IMR-90 (cell line): ENCODE measurements around the gene GRHL3. TPM values are rescaled to one million over a fixed set of nuclear protein-coding genes. Genes with fewer than 3 reads are reported as not detected.

Experiments used
- ATAC-seq: fragments of 200-7000 bp; cut with Tn5 transposase; 2 replicates; pipeline ENCODE4 v1.9.1; 2020; ENCODE audit warnings: low read depth, mild to moderate bottlenecking, moderate library complexity
- BruUV-seq: library from RNA; stranded (reverse); fragments of 400-500 nt; replicated peaks from 2 replicates; lab custom pipeline; 2021; lab: Mats Ljungman, UMichigan
- CTCF ChIA-PET: fragments of 300-600 bp; formaldehyde crosslinking; extraction: SDS; loops from one replicate; lab custom pipeline; 2021; ENCODE audit warnings: antibody characterized with exemption; lab: Yijun Ruan, JAX
- POLR2A ChIA-PET: fragments of 300-600 bp; sonication (Branson Sonifier 250); formaldehyde crosslinking; loops from one replicate; lab custom pipeline; 2022; ENCODE audit warnings: antibody characterized with exemption; ENCODE audit not compliant: unreplicated experiment; lab: Charles Lee
- DNase-seq: peaks from one replicate; pipeline ENCODE4 v3.0.0; 2013
- H2AFZ ChIP-seq: replicated peaks from 2 replicates; pipeline ENCODE3; 2013; ENCODE audit warnings: low read length, mild to moderate bottlenecking; ENCODE audit not compliant: poor library complexity
- H2AK5ac ChIP-seq: 2 replicates; pipeline ENCODE4 v1.6.1; 2013; ENCODE audit warnings: low read depth, low read length, inconsistent platforms
- H2AK9ac ChIP-seq: replicated peaks from 2 replicates; pipeline ENCODE3; 2013; ENCODE audit warnings: mild to moderate bottlenecking, low read depth, low read length, moderate library complexity; ENCODE audit not compliant: poor library complexity
- H2BK120ac ChIP-seq: 2 replicates; pipeline ENCODE4 v1.6.1; 2013; ENCODE audit warnings: low read depth, low read length, inconsistent platforms
- H2BK15ac ChIP-seq: 3 replicates; pipeline ENCODE4 v1.6.1; 2013; ENCODE audit warnings: low read depth, low read length, inconsistent platforms
- H2BK20ac ChIP-seq: 2 replicates; pipeline ENCODE4 v1.6.1; 2013; ENCODE audit warnings: low read depth, mild to moderate bottlenecking, inconsistent platforms, low read length, moderate library complexity
- H2BK5ac ChIP-seq: 2 replicates; pipeline ENCODE4 v1.6.1; 2013; ENCODE audit warnings: mild to moderate bottlenecking, low read depth, low read length, inconsistent platforms; ENCODE audit not compliant: poor library complexity, severe bottlenecking
- H3K14ac ChIP-seq: replicated peaks from 2 replicates; pipeline ENCODE4 v1.6.1; 2013; ENCODE audit warnings: low read depth, low read length, inconsistent platforms
- H3K18ac ChIP-seq: 2 replicates; pipeline ENCODE4 v1.6.1; 2013; ENCODE audit warnings: low read depth, low read length, control low read depth
- H3K23ac ChIP-seq: 2 replicates; pipeline ENCODE4 v1.6.1; 2013; ENCODE audit warnings: low read depth, low read length, inconsistent platforms
- H3K27ac ChIP-seq: 2 replicates; pipeline ENCODE4 v1.5.1; 2013; ENCODE audit warnings: mild to moderate bottlenecking, control low read depth, low read length; ENCODE audit not compliant: insufficient read depth
- H3K27me3 ChIP-seq: 2 replicates; pipeline ENCODE4 v1.6.1; 2013; ENCODE audit warnings: low read length; ENCODE audit not compliant: control insufficient read depth, insufficient read depth
- H3K36me3 ChIP-seq: 2 replicates; pipeline ENCODE4 v1.6.1; 2013; ENCODE audit warnings: low read length, mixed read lengths; ENCODE audit not compliant: control insufficient read depth, insufficient read depth
- H3K4ac ChIP-seq: 2 replicates; pipeline ENCODE4 v1.6.1; 2013; ENCODE audit warnings: low read depth, low read length, inconsistent platforms
- H3K4me1 ChIP-seq: 2 replicates; pipeline ENCODE4 v1.6.1; 2013; ENCODE audit warnings: low read length, mixed read lengths; ENCODE audit not compliant: control insufficient read depth, insufficient read depth
- H3K4me2 ChIP-seq: 2 replicates; pipeline ENCODE4 v1.6.1; 2013; ENCODE audit warnings: low read depth, mild to moderate bottlenecking, control low read depth, low read length, moderate library complexity
- H3K4me3 ChIP-seq: 2 replicates; pipeline ENCODE4 v1.5.1; 2013; ENCODE audit warnings: low read depth, mild to moderate bottlenecking, control low read depth, low read length, moderate library complexity; ENCODE audit not compliant: insufficient read depth
- H3K56ac ChIP-seq: 2 replicates; pipeline ENCODE4 v1.6.1; 2013; ENCODE audit warnings: low read length, inconsistent platforms; ENCODE audit not compliant: insufficient read depth; ENCODE audit errors: extremely low read depth
- H3K79me1 ChIP-seq, 2 experiments: 2 replicates each; pipeline ENCODE4 v1.6.1; 2013; ENCODE audit warnings: low read length in 2 of 2, inconsistent platforms in 1 of 2, low read depth in 1 of 2
- H3K9ac ChIP-seq: 2 replicates; pipeline ENCODE4 v1.6.1; 2013; ENCODE audit warnings: low read depth, low read length, control low read depth
- H3K9me1 ChIP-seq: 2 replicates; pipeline ENCODE4 v1.6.1; 2013; ENCODE audit warnings: low read length, inconsistent platforms; ENCODE audit not compliant: insufficient read depth
- H3K9me3 ChIP-seq: 2 replicates; pipeline ENCODE4 v1.6.1; 2013; ENCODE audit warnings: low read length; ENCODE audit not compliant: control insufficient read depth, insufficient read depth
- H4K20me1 ChIP-seq: 2 replicates; pipeline ENCODE4 v1.6.1; 2013; ENCODE audit warnings: low read length, inconsistent platforms; ENCODE audit not compliant: insufficient read depth
- H4K5ac ChIP-seq: 2 replicates; pipeline ENCODE4 v1.6.1; 2013; ENCODE audit warnings: mild to moderate bottlenecking, low read depth, low read length, control low read depth
- H4K8ac ChIP-seq, 2 experiments: 2 replicates each; pipeline ENCODE4 v1.6.1; 2013; ENCODE audit warnings: low read depth in 2 of 2, low read length in 2 of 2, control low read depth in 1 of 2, inconsistent platforms in 1 of 2
- H4K91ac ChIP-seq: 2 replicates; pipeline ENCODE4 v1.6.1; 2013; ENCODE audit warnings: low read depth, low read length, inconsistent platforms; ENCODE audit not compliant: insufficient read depth
- BHLHE40 ChIP-seq: fragments of 150-350 bp; IDR thresholded peaks from 2 replicates; pipeline ENCODE4 v1.6.1; 2016; ENCODE audit warnings: mild to moderate bottlenecking, low read depth, low read length
- CEBPB ChIP-seq: IDR thresholded peaks from 2 replicates; pipeline ENCODE4 v1.6.1; 2012; ENCODE audit warnings: low read depth, low read length, improper control_type of control experiment
- CHD1 ChIP-seq: IDR thresholded peaks from 2 replicates; pipeline ENCODE4 v1.6.1; 2012; ENCODE audit warnings: low read depth, low read length, improper control_type of control experiment
- CTCF ChIP-seq: conservative IDR thresholded peaks from 2 replicates; pipeline ENCODE4 v1.5.1; 2012; ENCODE audit warnings: mild to moderate bottlenecking, low read depth, low read length, improper control_type of control experiment
- FOS ChIP-seq: fragments of 150-350 bp; IDR thresholded peaks from 2 replicates; pipeline ENCODE4 v1.6.1; 2016; ENCODE audit warnings: low read depth, low read length
- MAFK ChIP-seq: IDR thresholded peaks from 2 replicates; pipeline ENCODE4 v1.6.1; 2012; ENCODE audit warnings: low read depth, low read length, improper control_type of control experiment
- MAZ ChIP-seq: IDR thresholded peaks from 2 replicates; pipeline ENCODE4 v1.6.1; 2012; ENCODE audit warnings: low read depth, mild to moderate bottlenecking, low read length, improper control_type of control experiment, moderate library complexity, borderline replicate concordance
- MXI1 ChIP-seq: IDR thresholded peaks from 2 replicates; pipeline ENCODE4 v1.6.1; 2012; ENCODE audit warnings: low read depth, mild to moderate bottlenecking, low read length, moderate library complexity, borderline replicate concordance
- NFE2L2 ChIP-seq: fragments of 150-350 bp; IDR thresholded peaks from 2 replicates; pipeline ENCODE4 v1.6.1; 2016; ENCODE audit warnings: low read depth, mild to moderate bottlenecking, low read length
- POLR2A ChIP-seq: IDR thresholded peaks from 2 replicates; pipeline ENCODE4 v1.6.1; 2012; ENCODE audit warnings: mild to moderate bottlenecking, low read depth, low read length
- RAD21 ChIP-seq: IDR thresholded peaks from 2 replicates; pipeline ENCODE4 v1.6.1; 2012; ENCODE audit warnings: low read length, improper control_type of control experiment
- RCOR1 ChIP-seq: IDR thresholded peaks from 2 replicates; pipeline ENCODE4 v1.6.1; 2012; ENCODE audit warnings: mild to moderate bottlenecking, low read length, improper control_type of control experiment; ENCODE audit not compliant: insufficient replicate concordance
- RFX5 ChIP-seq: IDR thresholded peaks from 2 replicates; pipeline ENCODE4 v1.8.0; 2012; ENCODE audit warnings: low read depth, mild to moderate bottlenecking, low read length, moderate library complexity
- SMC3 ChIP-seq: fragments of 150-350 bp; IDR thresholded peaks from 2 replicates; pipeline ENCODE4 v1.6.1; 2016; ENCODE audit warnings: low read depth, mild to moderate bottlenecking, antibody characterized with exemption, low read length, moderate library complexity
- USF2 ChIP-seq: fragments of 150-350 bp; IDR thresholded peaks from 2 replicates; pipeline ENCODE4 v1.6.1; 2017; ENCODE audit warnings: mild to moderate bottlenecking, antibody characterized with exemption, low read length, low read depth
- WGBS, 2 experiments: methylation state at CpG; one replicate each; pipeline versions ENCODE4 v1.1.5 to v1.1.7; 2013; ENCODE audit warnings: missing lambda C conversion rate in 2 of 2; ENCODE audit not compliant: insufficient read length in 1 of 2; ENCODE audit errors: extremely low coverage in 2 of 2; 5-methylcytosine and 5-hydroxymethylcytosine counted together
- dilution Hi-C: fragments of 300-500 bp; cut with HindIII; formaldehyde crosslinking; loops from one replicate; pipeline ENCODE4 v1.14.3; 2018; ENCODE audit warnings: low sequenced_read_pairs; ENCODE audit not compliant: unreplicated experiment
- in situ Hi-C: fragments of 300-500 bp; cut with MboI; formaldehyde crosslinking; loops from 3 replicates; pipeline ENCODE4 v1.14.3; 2019; ENCODE audit warnings: low sequenced_read_pairs, inconsistent platforms, mixed read lengths
- intact Hi-C: fragments of 100-400 bp; cut with micrococcal nuclease; formaldehyde crosslinking; loops from 2 replicates; pipeline ENCODE4 v1.10.0; 2022
- polyA plus RNA-seq, 3 experiments: library from polyadenylated mRNA; depleted of rRNA; stranded (reverse); fragments of >200 nt; gene quantifications; 2 replicates each; pipeline ENCODE4 v1.2.3, GENCODE V29; 2012; ENCODE audit warnings: low replicate concordance in 1 of 3
- total RNA-seq: library from RNA; depleted of rRNA; stranded (reverse); fragments of >200 nt; gene quantifications from 2 replicates; pipeline ENCODE4 v1.2.3, GENCODE V29; 2012
- TF ChIP-seq, protein P1 (sequence below): fragments of 150-350 bp; IDR thresholded peaks from 2 replicates; pipeline ENCODE4 v1.6.1; 2016; ENCODE audit warnings: low read depth, mild to moderate bottlenecking, low read length, moderate library complexity, borderline replicate concordance

The GRHL3 gene
- total and polyA plus RNA-seq, 2 of the 4 experiments (the other 2 are of a cell fraction) = not detected

DNA sequence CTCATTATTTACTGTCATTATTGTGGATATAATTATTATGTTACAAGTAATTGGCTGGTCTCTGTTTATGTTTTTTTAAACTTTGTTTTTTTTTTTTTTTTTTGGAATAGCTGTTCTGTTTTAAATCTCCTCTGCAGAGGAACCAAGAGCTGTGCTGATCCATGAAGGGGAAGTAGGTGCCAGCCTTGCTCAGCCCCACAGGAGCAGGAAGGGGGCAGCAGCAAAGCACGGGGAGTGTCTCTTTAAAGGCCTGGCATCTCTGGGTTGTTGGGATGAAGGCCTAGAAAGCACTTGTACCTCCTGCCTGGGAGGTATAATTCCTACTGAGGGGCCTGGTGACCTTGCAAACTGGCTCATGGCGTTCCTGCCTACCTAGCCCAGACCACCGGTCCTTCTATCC lies 2.5 kb upstream of the GRHL3 start:
- H3K14ac ChIP-seq = no peak overlapping the region
- no peak for ATAC-seq
- POLR2A ChIA-PET = interaction anchor here (0.6 kb wide), 1 partner anchor 34 kb away, joined by 9 read pairs; no protein-coding TSS in a partner anchor
- H2BK15ac ChIP-seq = no peak overlapping the region
- H3K36me3 ChIP-seq = no peaks in the 10 kb centered on the region
- no peak for TF ChIP-seq FOS
- TF ChIP-seq RAD21 = no peak
- TF ChIP-seq, protein P1, sequence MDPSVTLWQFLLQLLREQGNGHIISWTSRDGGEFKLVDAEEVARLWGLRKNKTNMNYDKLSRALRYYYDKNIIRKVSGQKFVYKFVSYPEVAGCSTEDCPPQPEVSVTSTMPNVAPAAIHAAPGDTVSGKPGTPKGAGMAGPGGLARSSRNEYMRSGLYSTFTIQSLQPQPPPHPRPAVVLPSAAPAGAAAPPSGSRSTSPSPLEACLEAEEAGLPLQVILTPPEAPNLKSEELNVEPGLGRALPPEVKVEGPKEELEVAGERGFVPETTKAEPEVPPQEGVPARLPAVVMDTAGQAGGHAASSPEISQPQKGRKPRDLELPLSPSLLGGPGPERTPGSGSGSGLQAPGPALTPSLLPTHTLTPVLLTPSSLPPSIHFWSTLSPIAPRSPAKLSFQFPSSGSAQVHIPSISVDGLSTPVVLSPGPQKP = no peak
- TF ChIP-seq CEBPB = no peak
- TF ChIP-seq RCOR1 = no peak
- no peak for TF ChIP-seq SMC3
- TF ChIP-seq RFX5 = no peak
- TF ChIP-seq MXI1 = no peak
- no peak for TF ChIP-seq POLR2A
- no peak for TF ChIP-seq BHLHE40
- TF ChIP-seq CHD1 = no peak
- TF ChIP-seq MAFK = no peak
- TF ChIP-seq MAZ = no peak
- TF ChIP-seq NFE2L2 = no peak
- TF ChIP-seq USF2 = no peak
- TF ChIP-seq CTCF = no peak
- H3K4me1 ChIP-seq = peaks cover 9% of the 10 kb centered on the region
- no peak overlapping the region for H4K5ac ChIP-seq
- BruUV-seq = no TSS peak
- H3K9me3 ChIP-seq = no peaks in the 10 kb centered on the region
- in situ Hi-C loops = no loop called here
- no peak overlapping the region for H2BK120ac ChIP-seq
- H2AFZ ChIP-seq = no peak overlapping the region
- H3K79me1 ChIP-seq = no peaks in the 10 kb centered on the region
- H3K4ac ChIP-seq = no peak overlapping the region
- H2AK9ac ChIP-seq = no peak overlapping the region
- H3K4me3 ChIP-seq = no peak overlapping the region
- H2BK20ac ChIP-seq = no peak overlapping the region
- no peaks in the 10 kb centered on the region for H4K20me1 ChIP-seq
- CTCF ChIA-PET = interaction anchor here (0.6 to 1.0 kb wide), 2 partner anchors 99 to 1217 kb away, joined by 3 read pairs; no protein-coding TSS in a partner anchor
- dilution Hi-C loops = no loop called here
- peaks cover 55% of the 10 kb centered on the region for H3K27me3 ChIP-seq
- H4K91ac ChIP-seq = no peak overlapping the region
- no peak overlapping the region for H2BK5ac ChIP-seq
- H3K27ac ChIP-seq = no peak overlapping the region
- no peak overlapping the region for H4K8ac ChIP-seq
- no peak for DNase-seq
- no peak overlapping the region for H3K9ac ChIP-seq
- no peak overlapping the region for H3K56ac ChIP-seq
- H3K9me1 ChIP-seq = no peaks in the 10 kb centered on the region; the same call in 1 of the 2 replicates
- no CpG with 5 or more reads among the region's 3 CpGs for WGBS, 2 experiments
- H3K4me2 ChIP-seq = no peak overlapping the region
- intact Hi-C loops = no loop called here
- no peak overlapping the region for H2AK5ac ChIP-seq
- H3K18ac ChIP-seq = no peak overlapping the region
- H3K23ac ChIP-seq = no peak overlapping the region
